NCI-H510A (cell line): Measurements from ENCODE around the gene ERI2.
"Not testable (repeated sequence)": the region's sequence is repeated elsewhere in the genome, so short reads cannot be mapped to it uniquely, and the experiment has no call there.

ENCODE experiments used
- DNase-seq: peaks from one replicate; lab custom pipeline; 2025; lab: John Stamatoyannopoulos, UW

Gene ERI2

DNA sequence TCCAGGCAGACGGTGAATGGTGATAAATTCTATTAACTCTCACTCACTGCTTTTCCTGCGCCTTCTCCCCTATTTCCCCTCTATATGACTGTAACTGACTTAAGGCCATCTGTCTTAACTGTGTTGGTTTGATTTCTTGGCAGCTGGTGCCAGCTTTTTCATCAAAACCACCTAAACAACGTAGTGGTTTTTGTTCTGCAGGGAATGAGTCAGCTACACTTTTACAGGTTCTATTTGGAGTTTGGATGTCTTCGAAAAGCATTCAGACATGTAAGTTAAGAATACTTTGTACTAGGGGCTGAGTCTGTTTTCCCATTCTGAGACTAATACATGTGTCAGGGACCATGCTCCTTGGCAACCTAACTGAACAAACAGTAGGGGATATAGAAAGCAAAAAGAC, 8.5 kb upstream of the ERI2 start:
- no peak for DNase-seq

GRCh38 chr16:20812510-20812909, 6.2 kb upstream of the ERI2 start:
- no peak for DNase-seq

DNA sequence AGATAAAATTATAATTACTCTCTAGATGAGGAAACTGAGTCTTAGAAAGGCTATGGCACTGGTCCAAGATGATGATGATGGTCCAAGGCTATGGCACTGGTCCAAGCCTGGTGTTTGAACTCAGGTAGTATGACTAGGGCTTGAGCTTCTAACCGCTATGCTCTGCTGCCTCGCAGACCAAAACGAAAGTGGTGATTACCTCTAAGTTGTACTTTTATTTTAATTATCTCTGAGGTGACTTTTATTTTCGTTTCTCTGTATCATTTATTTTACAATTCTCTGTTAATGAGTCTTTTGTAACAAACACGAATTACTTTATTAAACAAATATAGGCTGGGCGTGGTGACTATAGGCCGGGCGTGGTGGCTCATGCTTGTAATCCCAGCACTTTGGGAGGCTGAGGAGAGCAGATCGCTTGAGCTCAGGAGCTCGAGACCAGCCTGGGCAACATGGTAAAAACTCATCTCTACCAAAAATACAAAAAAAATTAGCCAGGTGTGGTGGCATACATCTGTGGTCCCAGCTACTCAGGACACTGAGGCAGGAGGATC, 5.7 kb upstream of the ERI2 start:
- DNase-seq, result no peak

GRCh38 chr16:20807862-20808261, 1.6 kb upstream of the ERI2 start:
- DNase-seq, result no peak

- not testable (repeated sequence) for DNase-seq
Measured at GRCh38 chr16:20805684-20806167, 546 bp downstream of the ERI2 start.

DNA sequence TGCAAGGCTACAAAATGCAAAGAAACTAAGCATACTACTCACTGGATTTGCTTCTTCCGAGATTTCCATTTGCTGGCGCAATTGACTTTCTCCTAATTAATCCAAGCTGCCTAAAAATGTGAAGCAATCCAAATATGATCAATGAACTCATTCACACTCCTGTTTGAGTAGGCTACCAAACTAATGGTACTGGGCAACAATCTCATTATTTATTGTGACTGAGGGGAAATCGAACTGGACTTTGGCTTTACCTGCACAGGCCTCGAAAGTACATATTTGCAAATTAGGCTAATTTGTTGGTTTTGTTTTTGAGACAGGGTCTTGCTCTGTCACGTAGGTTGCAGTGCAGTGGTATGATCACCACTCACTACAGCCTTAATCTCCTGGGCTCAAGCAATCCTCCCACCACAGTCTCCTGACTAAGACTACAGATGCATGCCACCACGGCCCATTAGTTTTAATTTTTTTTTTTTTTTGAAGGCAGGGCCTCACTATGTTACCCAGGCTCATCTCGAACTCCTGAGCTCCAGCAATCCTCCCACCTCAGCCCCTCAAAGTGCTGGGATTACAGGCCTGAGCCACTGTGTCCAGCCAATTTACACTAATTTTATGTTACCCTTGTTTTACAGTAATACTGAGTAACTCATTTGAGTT, 2.6 kb downstream of the ERI2 start:
- DNase-seq, result no peak

GRCh38 chr16:20803192-20803560, 3.1 kb downstream of the ERI2 start:
- no peak for DNase-seq

DNA sequence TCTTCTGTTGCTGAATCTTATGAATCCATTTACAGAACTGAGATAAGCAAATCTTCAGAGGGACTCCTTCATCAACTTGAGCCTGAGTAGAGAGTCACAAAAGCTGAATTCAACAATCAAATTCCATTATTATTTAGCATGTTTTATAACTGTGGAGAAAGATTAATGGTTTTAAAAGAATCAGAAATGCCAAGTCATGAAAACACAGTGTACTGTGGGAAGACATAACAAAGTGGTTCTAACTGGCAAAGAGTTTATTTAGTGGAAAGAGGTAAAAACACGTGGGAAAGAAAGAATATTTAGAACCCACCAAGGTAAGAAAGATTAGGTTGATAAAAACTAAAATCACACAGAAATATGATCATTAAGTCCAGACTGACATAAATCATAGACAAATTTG, 5.0 kb downstream of the ERI2 start:
- no peak for DNase-seq

DNA sequence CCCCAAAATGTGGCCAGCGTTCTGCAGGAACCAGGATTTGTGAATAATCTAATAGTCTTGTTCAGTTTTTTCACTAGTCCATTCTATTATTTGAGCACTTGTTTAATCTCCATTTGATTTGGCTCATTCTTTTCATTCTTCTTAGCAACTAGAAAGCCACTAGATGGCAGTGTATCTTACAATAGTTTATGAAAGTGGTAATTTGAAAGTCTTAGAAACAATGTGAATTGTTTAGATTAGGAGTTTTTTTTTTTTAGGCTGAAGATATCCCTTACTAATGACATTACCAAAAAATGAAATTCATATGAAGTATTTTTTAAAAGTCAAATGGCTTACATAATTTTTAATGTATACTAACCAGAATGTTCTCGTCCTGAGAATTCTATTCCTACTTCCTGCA, 6.7 kb downstream of the ERI2 start:
- peak; percentile 35 for DNase-seq

DNA sequence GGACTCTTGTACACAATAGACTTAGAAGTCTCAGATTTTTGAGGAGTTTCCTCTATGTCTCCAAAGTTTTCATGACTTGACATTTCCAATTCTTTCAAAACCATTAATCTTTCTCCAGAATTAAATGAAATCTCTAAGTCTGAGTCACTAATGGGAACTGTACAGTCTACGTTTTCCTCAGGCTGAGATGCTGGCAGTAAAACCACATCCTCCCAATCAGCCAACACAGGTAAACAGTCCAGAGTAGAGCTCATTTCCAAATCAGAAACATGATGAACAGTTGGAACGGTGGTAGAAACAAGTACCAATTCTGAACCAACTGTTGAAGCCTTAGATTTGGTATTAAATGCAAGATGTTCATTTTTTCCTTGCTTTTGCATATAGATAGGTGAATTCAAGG, 7.9 kb downstream of the ERI2 start:
- no peak for DNase-seq

GRCh38 chr16:20791923-20792612, 14.2 kb downstream of the ERI2 start:
- DNase-seq, result no peak

DNA sequence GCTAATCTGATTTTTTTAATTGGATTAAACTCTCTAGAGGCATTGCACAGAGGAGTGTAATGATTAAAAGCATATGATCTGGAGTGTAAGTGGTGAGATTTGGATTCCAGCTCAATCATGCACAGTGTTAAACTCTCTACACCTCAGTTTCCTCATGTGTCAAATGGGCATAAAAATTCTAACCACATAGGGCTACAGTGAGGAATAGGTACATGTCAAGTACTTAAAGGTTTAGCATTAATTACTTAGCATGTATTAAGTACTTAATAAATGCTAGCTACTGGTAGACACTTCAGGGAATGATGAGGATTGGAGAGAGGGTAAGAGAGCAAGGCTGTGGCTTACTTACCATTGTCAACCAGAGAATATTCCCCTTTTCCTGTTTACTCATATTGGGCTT, 17.1 kb downstream of the ERI2 start:
- DNase-seq, result no peak

GRCh38 chr16:20784204-20784603, 22.1 kb downstream of the ERI2 start:
- DNase-seq, result no peak

DNA sequence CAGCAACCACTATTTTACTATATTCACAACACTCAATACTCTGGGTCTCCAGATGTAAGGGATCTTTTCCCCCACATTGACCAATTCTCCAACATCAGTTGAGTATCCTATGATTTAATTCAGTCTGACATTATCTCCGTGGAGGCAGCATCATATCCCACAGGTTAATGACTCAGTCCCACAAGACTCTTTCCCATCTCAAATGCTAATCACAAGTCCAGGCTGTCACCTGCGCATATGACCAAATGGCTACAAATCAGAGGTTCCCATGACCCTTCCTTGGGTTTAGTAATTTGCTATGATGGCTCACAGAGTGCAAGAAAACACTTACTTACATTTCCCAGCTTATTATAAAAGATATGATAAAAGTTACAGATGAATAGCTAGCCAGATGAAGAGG, 23.8 kb downstream of the ERI2 start:
- DNase-seq, result no peak

DNA sequence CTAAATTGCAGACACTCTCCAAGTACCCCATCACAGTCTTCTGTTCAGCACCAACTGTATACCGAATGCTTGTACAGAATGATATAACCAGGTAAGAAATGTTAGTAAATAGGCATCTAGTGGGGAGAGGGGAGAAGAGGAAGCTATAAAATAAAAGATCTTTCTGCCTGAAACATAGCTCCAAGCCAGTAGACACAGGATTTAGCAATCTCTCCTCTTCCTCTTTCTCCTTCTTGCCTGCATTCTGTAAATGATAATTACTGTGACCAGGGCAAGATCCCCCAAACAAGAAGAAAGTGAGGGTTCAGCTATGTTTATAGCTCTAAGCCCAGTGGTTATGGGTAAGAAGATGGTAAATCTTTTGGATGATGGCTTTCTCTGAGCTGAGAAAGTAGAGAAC, 24.6 kb downstream of the ERI2 start:
- no peak for DNase-seq

- DNase-seq, result peak; percentile 40
Measured at GRCh38 chr16:20774703-20775362, 31.4 kb downstream of the ERI2 start.

DNA sequence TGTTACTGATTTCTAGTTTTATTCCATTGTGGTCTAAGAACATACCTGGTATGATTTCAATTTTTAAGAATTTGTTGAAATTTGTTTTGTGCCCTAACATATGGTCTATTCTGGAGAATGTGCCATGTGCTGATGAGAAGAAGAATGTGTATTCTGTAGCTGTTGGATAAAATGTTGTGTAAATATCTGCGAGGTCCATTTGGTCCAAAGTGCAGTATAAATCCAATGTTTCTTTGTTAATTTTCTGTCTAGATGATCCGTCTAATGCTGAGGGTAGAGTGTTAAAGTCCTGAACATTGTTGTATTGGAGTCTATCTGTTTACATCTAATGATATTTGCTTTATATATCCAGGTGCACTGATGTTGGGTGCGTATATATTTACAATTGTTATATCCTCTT, 32.6 kb downstream of the ERI2 start:
- no peak for DNase-seq

DNA sequence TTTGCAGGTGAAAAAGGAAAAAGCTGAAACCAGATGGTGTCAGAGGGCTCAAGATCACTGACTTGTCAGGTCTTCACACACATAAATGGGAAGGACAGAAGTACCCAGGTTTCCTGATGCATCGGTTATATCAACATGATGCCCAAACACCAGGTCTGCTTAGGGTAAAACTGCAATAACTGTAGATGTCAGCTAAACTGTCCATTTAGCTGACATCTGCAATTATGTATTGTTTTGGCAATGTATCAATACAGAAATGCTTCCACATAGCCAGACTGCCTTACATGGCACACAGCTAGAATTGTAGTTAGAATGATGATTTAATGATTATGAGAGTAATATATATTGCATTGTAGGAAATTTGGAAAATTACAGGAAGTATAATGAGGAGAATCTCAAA, 37.5 kb downstream of the ERI2 start:
- no peak for DNase-seq

GRCh38 chr16:20768121-20768520, 38.2 kb downstream of the ERI2 start:
- no peak for DNase-seq

DNA sequence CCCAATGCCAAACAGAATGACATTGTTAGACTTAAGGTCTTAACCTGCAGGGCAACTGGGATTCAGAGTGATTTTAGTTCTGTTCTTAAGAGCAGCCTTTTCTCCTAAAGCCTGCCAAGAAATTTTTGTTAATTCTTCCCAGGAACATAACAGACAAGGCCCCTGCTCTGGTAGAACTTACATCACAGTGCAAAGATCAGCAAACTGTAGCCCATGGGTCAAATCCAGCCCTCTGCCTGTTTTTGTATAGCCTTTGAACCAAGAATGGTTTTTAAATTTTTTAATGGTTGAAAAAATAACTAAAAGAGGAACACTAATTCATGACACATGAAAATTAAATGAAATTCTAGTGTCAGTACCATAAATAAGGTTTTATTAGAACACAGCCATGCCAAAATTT, 38.7 kb downstream of the ERI2 start:
- DNase-seq, result no peak

DNA sequence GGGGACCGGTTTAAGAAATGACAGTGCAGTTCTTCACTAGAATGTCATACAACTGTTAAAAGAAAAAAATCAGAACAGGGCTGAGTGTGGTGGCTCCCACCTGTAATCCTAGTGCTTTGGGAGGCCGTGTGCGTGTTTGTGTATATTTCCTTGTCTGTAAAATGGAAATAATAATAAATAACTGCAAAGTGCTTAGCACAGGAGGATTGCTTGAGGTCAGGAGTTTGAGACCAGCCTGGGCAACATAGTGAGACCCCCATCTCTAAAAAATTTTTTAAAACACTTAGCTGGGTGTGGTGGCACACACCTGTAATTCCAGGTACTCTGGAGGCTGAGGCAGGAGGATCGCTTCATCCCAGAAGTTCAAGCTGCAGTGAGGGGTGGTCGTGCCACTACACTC, 40.0 kb downstream of the ERI2 start:
- no peak for DNase-seq

GRCh38 chr16:20765732-20766131, 40.5 kb downstream of the ERI2 start:
- DNase-seq, result no peak

DNA sequence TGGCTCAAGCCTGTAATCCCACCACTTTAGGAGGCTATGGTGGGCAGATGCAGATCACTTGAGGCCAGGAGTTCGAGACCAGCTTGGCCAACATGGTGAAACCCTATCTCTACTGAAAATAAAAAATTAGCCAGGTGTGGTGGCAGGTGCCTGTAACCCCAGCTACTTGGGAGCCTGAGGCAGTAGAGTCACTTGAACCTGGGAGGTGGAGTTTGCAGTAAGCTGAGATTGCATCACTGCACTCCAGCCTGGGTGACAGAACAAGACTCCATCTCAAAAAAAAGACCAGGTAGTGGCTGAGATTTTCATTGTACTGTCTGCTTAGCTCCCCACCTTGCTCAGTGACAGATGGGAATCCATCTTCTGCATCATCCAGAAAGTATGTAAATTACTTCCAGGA, 41.8 kb downstream of the ERI2 start:
- not testable (repeated sequence) for DNase-seq
